Activated CD4-positive, alpha-beta T cell treated with anti-CD3 and anti-CD28 coated beads, Interleukin-2, amount 10 ng/mL, durations not matched to agents 7 days and 5 days (primary cell): ENCODE data around the gene MPRIP. TPM values are rescaled to one million over a fixed set of nuclear protein-coding genes. Genes with fewer than 3 reads are reported as not detected.
"Not testable (repeated sequence)": the region's sequence is repeated elsewhere in the genome, so short reads cannot be mapped to it uniquely, and the experiment has no call there.

Experiments used
- CTCF ChIA-PET: fragments of 350-600 bp; sonication (Branson Sonifier 250); formaldehyde crosslinking; loops from one replicate; lab custom pipeline; 2021; ENCODE audit warnings: antibody characterized with exemption; lab: Charles Lee
- POLR2A ChIA-PET: fragments of 350-600 bp; sonication (Branson Sonifier 250); formaldehyde crosslinking; loops from one replicate; lab custom pipeline; 2021; ENCODE audit warnings: antibody characterized with exemption; lab: Charles Lee
- DNase-seq: peaks from one replicate; pipeline ENCODE4 v3.0.0-alpha.2; 2020
- H3K27ac Mint-ChIP-seq: one replicate; pipeline ENCODE4 v1.8.0; 2021; ENCODE audit warnings: mild to moderate bottlenecking, moderate library complexity, mixed read lengths
- H3K27me3 Mint-ChIP-seq: one replicate; pipeline ENCODE4 v1.8.0; 2021; ENCODE audit warnings: mixed read lengths
- H3K36me3 Mint-ChIP-seq: one replicate; pipeline ENCODE4 v1.8.0; 2021; ENCODE audit warnings: low read depth, mixed read lengths
- H3K4me1 Mint-ChIP-seq: one replicate; pipeline ENCODE4 v1.8.0; 2021; ENCODE audit warnings: mixed read lengths
- H3K4me3 Mint-ChIP-seq: one replicate; pipeline ENCODE4 v1.8.0; 2021; ENCODE audit warnings: mild to moderate bottlenecking, moderate library complexity, mixed read lengths
- H3K9me3 Mint-ChIP-seq: one replicate; pipeline ENCODE4 v1.8.0; 2021; ENCODE audit warnings: mixed read lengths
- total RNA-seq, 2 experiments: library from RNA; stranded (reverse); gene quantifications; one replicate each; pipeline ENCODE4 v1.2.3, GENCODE V29; 2021

MPRIP gene
- total RNA-seq, 2 experiments from 2014 or later = 234 to 261 TPM

DNA sequence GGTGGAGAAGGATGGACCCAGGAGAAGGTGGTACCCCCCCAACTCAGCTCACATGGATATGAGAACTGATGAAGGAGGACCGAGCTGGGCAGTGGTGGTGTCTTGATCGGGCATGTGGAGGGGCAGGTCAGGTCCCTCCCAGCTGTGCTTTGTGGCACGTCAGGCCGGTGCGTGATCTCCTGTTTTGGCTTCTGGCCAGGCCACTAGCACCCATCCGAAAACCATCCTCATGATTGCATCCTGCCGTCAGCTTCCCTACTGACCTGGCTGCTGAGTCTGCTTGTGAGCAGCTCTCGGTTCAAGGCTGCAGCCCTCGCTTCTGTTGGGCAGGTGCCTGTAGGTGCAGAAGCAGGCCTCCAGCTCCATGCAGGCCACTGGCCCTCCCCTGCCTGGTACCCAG, 110.8 kb downstream of the MPRIP start:
- POLR2A ChIA-PET = no interaction called here
- CTCF ChIA-PET = interaction anchor here (0.7 to 0.9 kb wide), 2 partner anchors 69 to 93 kb away, joined by 3 read pairs; no protein-coding TSS in a partner anchor
- H3K4me1 Mint-ChIP-seq = peaks cover 66% of the 10 kb centered on the region
- H3K9me3 Mint-ChIP-seq = no peaks in the 10 kb centered on the region
- no peak for DNase-seq
- peaks cover 64% of the 10 kb centered on the region for H3K36me3 Mint-ChIP-seq
- peak overlapping the region; percentile 87 for H3K27ac Mint-ChIP-seq
- H3K4me3 Mint-ChIP-seq = no peak overlapping the region
- no peaks in the 10 kb centered on the region for H3K27me3 Mint-ChIP-seq

DNA sequence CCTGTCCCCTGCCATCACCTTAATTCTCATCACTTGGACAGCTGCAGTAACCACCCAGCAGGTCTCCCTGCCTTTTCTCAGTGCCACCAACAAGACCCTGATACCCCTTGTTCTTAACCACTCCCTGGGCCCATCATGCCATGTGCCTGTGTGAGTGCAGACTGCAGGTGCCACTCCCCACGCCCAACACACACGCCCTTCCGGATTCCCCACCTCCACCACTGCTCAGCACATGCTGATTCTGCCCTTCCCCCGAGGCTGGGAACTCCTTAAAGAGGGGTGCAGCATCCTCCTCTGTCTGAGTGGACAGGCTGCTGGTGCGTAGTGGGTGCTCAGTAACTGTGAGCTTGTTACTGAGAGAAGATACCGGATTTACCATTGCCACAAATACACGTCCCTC, 111.5 kb downstream of the MPRIP start:
- H3K27ac Mint-ChIP-seq = peak overlapping the region; percentile 87
- H3K4me3 Mint-ChIP-seq = peak overlapping the region; percentile 26
- ChIA-PET CTCF (interaction anchor here (0.7 to 1.4 kb wide), 3 partner anchors 11 to 70 kb away, joined by 3 to 7 read pairs (median 4); no protein-coding TSS in a partner anchor), POLR2A (no interaction called here)
- DNase-seq = peak; percentile 28
- no peaks in the 10 kb centered on the region for H3K9me3 Mint-ChIP-seq
- H3K27me3 Mint-ChIP-seq = no peaks in the 10 kb centered on the region
- peaks cover 66% of the 10 kb centered on the region for H3K4me1 Mint-ChIP-seq
- H3K36me3 Mint-ChIP-seq = peaks cover 62% of the 10 kb centered on the region

DNA sequence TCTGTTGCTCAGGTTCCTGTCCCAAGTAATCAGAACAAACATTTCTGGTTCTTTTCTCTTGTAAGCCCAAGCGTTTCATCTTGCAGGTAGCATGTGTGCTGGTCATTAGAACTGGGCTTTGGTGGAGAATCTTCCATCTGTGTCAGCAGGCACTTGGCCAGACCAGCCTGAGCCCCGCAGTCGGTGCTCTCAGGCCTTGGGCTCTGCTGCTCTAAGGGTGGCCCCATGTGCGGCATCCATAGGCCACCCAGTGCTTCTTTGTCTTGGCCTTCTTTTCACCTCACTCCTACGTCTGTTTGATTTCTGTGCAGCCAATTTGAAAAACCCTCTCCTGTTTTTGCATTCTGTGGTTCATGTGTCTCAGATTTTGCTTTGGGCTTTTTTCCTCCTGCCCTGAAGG, 112.3 kb downstream of the MPRIP start:
- Mint-ChIP-seq H3K9me3 (no peaks in the 10 kb centered on the region), H3K27me3 (no peaks in the 10 kb centered on the region), H3K27ac (peak overlapping the region; percentile 87), H3K4me3 (peak overlapping the region; percentile 40), H3K36me3 (peaks cover 69% of the 10 kb centered on the region), H3K4me1 (peaks cover 66% of the 10 kb centered on the region)
- ChIA-PET CTCF (interaction anchor here (0.6 to 1.6 kb wide), 4 partner anchors 10 to 906 kb away, joined by 3 to 7 read pairs (median 4); no protein-coding TSS in a partner anchor), POLR2A (no interaction called here)
- no peak for DNase-seq

DNA sequence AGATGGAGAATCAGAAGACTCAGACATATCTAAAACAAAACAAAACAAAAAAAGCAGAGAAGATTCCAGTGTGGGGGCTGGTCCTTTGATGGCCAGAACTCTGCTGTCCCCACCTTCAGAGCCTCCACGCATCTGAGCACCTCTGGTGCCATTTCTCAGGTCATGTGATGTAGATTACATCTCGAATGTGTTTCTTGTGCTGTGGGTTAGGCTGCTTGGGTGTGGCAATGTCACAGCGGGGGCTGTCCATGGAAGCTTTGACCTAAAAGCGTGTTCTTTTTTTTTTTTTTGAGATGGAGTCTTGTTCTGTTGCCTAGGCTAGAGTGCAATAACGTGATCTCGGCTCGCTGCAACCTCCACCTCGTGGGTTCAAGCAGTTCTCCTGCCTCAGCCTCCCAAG, 112.7 kb downstream of the MPRIP start:
- H3K27me3 Mint-ChIP-seq = no peaks in the 10 kb centered on the region
- peak overlapping the region; percentile 87 for H3K27ac Mint-ChIP-seq
- ChIA-PET CTCF (interaction anchor here (0.6 to 1.6 kb wide), 4 partner anchors 9 to 905 kb away, joined by 3 to 7 read pairs (median 4); no protein-coding TSS in a partner anchor), POLR2A (interaction anchor here (0.6 kb wide), 1 partner anchor 14 kb away, joined by 5 read pairs; no protein-coding TSS in a partner anchor)
- peaks cover 62% of the 10 kb centered on the region for H3K4me1 Mint-ChIP-seq
- no peaks in the 10 kb centered on the region for H3K9me3 Mint-ChIP-seq
- H3K4me3 Mint-ChIP-seq = peak overlapping the region; percentile 40
- peaks cover 68% of the 10 kb centered on the region for H3K36me3 Mint-ChIP-seq
- peak; percentile 26 for DNase-seq

DNA sequence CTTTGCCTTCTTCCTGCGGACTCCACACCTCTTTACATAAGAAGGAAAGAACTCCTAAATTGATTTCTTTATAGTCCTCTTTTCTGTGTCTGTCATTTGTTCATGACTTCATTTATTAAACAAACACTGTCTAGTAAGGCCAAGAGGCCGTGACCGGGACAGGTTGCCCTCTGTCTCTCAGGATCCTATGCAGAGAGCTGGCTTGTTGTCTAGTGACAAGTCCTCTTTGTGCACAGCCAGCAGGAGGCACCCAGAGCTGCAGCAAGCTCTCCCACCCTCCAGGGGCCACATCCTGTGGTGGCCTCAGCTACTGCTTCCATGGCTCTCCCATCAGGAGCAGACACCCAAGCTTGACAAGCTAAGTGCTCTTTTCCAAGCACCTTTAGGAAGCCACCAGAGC, 113.3 kb downstream of the MPRIP start:
- DNase-seq = peak; percentile 35
- Mint-ChIP-seq H3K9me3 (no peaks in the 10 kb centered on the region), H3K4me3 (peak overlapping the region; percentile 40), H3K4me1 (peaks cover 57% of the 10 kb centered on the region), H3K36me3 (peaks cover 67% of the 10 kb centered on the region), H3K27me3 (no peaks in the 10 kb centered on the region), H3K27ac (peak overlapping the region; percentile 87)
- CTCF ChIA-PET = interaction anchor here (0.9 to 1.6 kb wide), 5 partner anchors 9 to 158 kb away, joined by 3 to 4 read pairs (median 3); no protein-coding TSS in a partner anchor
- POLR2A ChIA-PET = interaction anchor here (0.6 kb wide), 1 partner anchor 14 kb away, joined by 5 read pairs; no protein-coding TSS in a partner anchor

DNA sequence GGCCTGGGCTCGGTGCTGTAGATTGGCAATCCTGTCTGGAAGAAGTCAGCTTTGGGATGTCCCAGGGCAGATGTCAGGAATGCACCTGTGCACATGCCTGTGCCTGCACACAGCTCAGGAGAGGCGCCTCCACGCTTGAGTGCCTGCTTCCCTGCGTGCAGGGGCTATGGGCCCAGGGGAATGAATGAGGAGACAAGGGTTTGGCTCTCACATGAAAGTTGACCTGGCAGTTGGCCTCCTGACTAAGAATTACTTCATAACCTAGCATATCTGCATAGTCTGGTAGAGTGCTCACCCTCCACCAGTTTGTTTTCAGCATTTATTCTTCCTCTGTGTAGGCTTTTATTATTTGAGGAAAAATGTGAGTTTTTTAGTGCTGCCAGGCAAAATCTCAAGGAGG, 113.8 kb downstream of the MPRIP start:
- POLR2A ChIA-PET = no interaction called here

DNA sequence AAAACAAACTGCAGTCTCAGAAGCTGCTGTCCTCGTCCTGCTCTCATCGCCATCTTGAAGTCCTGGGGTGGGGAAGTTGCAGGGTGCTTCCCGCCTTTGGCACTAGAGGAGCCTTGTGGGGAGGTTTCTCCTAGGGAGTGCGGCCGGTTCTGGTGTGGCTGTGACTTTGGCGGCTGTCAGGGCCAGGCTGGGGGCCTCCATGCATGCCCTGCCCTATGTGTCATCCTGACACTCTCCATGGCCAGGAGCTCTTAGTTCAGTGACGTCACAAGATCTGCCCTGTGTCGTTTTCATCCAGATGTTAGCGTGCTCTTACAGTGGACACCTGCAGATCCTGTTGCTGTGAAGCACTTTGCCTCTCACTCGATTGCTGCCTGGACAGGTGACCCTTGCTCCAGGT, 114.3 kb downstream of the MPRIP start:
- Mint-ChIP-seq H3K27me3 (no peaks in the 10 kb centered on the region), H3K36me3 (peaks cover 64% of the 10 kb centered on the region), H3K27ac (peak overlapping the region; percentile 63), H3K4me3 (no peak overlapping the region), H3K9me3 (no peaks in the 10 kb centered on the region), H3K4me1 (peaks cover 50% of the 10 kb centered on the region)
- ChIA-PET POLR2A (no interaction called here), CTCF (interaction anchor here (0.6 to 1.5 kb wide), 3 partner anchors 21 to 157 kb away, joined by 3 to 4 read pairs (median 3); no protein-coding TSS in a partner anchor)
- DNase-seq = no peak

More for the DNA sequence above, 113.8 kb downstream of the MPRIP start:
- CTCF ChIA-PET = interaction anchor here (0.6 to 1.5 kb wide), 5 partner anchors 8 to 157 kb away, joined by 3 to 4 read pairs (median 3); no protein-coding TSS in a partner anchor
- H3K36me3 Mint-ChIP-seq = peaks cover 64% of the 10 kb centered on the region
- H3K27ac Mint-ChIP-seq = peak overlapping the region; percentile 63
- peaks cover 54% of the 10 kb centered on the region for H3K4me1 Mint-ChIP-seq
- no peak for DNase-seq
- no peak overlapping the region for H3K4me3 Mint-ChIP-seq
- H3K27me3 Mint-ChIP-seq = no peaks in the 10 kb centered on the region
- no peaks in the 10 kb centered on the region for H3K9me3 Mint-ChIP-seq

DNA sequence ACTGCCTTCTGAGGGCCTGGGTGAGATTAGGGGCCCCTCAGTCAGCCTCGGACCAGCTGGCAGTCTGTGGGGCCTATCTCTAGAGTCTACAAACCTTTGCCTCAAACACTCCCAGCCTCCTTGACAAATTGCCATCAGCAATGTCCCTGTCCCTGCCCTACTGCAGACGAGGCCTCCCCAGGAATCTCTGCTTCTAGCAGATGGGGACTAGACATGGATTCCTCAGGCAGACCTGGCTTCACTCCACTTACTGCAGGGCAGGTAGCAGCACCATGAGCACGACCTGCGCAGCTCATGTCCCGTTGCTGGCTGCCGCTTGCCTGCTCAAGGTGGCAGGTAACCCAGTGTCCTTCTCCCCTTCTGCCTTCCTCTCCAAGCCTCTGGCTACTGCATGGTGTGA, 114.8 kb downstream of the MPRIP start:
- H3K27ac Mint-ChIP-seq = peak overlapping the region; percentile 54
- peaks cover 46% of the 10 kb centered on the region for H3K4me1 Mint-ChIP-seq
- H3K27me3 Mint-ChIP-seq = no peaks in the 10 kb centered on the region
- peaks cover 63% of the 10 kb centered on the region for H3K36me3 Mint-ChIP-seq
- CTCF ChIA-PET = interaction anchor here (1.4 kb wide), 1 partner anchor 21 kb away, joined by 3 read pairs; no protein-coding TSS in a partner anchor
- no peak for DNase-seq
- POLR2A ChIA-PET = no interaction called here
- no peak overlapping the region for H3K4me3 Mint-ChIP-seq
- H3K9me3 Mint-ChIP-seq = no peaks in the 10 kb centered on the region

DNA sequence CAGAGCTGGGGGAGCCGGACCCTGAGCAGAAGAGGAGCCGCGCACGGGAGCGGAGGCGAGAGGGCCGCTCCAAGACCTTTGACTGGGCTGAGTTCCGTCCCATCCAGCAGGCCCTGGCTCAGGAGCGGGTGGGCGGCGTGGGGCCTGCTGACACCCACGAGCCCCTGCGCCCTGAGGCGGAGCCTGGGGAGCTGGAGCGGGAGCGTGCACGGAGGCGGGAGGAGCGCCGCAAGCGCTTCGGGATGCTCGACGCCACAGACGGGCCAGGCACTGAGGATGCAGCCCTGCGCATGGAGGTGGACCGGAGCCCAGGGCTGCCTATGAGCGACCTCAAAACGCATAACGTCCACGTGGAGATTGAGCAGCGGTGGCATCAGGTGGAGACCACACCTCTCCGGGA, 116.2 kb downstream of the MPRIP start:
- H3K9me3 Mint-ChIP-seq, H3K27me3 Mint-ChIP-seq, H3K27ac Mint-ChIP-seq, H3K4me3 Mint-ChIP-seq, DNase-seq, POLR2A ChIA-PET: not testable (repeated sequence)
- Mint-ChIP-seq H3K4me1 (peaks cover 35% of the 10 kb centered on the region), H3K36me3 (peaks cover 57% of the 10 kb centered on the region)
- CTCF ChIA-PET = interaction anchor here (1.0 kb wide), 1 partner anchor 16 kb away, joined by 4 read pairs; no protein-coding TSS in a partner anchor

DNA sequence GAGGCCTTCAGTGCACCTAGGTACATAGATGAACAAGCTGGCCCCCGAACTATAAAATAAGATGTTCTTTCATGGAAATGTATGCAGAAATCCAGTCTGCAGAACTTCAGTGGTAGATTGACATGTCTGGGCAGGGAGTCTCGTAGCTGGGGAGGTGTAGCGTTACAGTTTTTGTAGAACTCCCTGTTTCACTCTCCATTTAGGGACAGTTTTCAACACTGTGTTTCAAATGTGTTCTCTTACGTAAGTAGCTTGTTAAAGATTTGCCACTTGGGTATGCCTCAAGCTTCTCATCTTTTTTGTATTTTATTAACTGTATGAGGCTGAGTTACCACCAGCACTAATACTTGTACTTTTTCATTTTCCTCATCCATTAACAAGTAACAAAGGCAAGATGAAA, 117.3 kb downstream of the MPRIP start:
- no peak overlapping the region for H3K27ac Mint-ChIP-seq
- H3K4me3 Mint-ChIP-seq = no peak overlapping the region
- peaks cover 49% of the 10 kb centered on the region for H3K36me3 Mint-ChIP-seq
- POLR2A ChIA-PET = no interaction called here
- H3K4me1 Mint-ChIP-seq = peaks cover 26% of the 10 kb centered on the region
- CTCF ChIA-PET = interaction anchor here (0.6 to 2.0 kb wide), 3 partner anchors 9 to 25 kb away, joined by 3 to 5 read pairs (median 3); no protein-coding TSS in a partner anchor
- H3K9me3 Mint-ChIP-seq = no peaks in the 10 kb centered on the region
- no peaks in the 10 kb centered on the region for H3K27me3 Mint-ChIP-seq
- DNase-seq = no peak

DNA sequence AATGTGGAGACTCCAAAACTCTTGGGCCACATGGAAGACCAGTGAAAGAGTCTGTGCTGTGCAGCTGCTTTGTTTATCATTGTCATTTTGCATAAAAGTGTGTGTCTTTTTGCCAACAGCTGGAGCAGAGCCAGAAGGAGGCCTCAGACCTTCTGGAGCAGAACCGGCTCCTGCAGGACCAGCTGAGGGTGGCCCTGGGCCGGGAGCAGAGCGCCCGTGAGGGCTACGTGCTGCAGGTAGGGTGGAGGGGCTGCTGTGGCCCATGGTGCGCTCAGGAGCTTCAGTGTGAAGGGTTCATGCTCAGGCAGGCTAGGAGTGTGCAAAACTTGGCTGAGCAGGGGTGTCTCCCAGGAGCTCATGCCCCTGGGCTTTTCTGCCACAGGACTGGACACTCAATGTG, 118.9 kb downstream of the MPRIP start:
- Mint-ChIP-seq H3K27me3 (no peaks in the 10 kb centered on the region), H3K36me3 (peaks cover 46% of the 10 kb centered on the region), H3K4me3 (no peak overlapping the region), H3K4me1 (peaks cover 11% of the 10 kb centered on the region), H3K9me3 (no peaks in the 10 kb centered on the region), H3K27ac (no peak overlapping the region)
- POLR2A ChIA-PET = no interaction called here
- no peak for DNase-seq
- CTCF ChIA-PET = interaction anchor here (0.9 kb wide), 1 partner anchor 17 kb away, joined by 3 read pairs; no protein-coding TSS in a partner anchor

DNA sequence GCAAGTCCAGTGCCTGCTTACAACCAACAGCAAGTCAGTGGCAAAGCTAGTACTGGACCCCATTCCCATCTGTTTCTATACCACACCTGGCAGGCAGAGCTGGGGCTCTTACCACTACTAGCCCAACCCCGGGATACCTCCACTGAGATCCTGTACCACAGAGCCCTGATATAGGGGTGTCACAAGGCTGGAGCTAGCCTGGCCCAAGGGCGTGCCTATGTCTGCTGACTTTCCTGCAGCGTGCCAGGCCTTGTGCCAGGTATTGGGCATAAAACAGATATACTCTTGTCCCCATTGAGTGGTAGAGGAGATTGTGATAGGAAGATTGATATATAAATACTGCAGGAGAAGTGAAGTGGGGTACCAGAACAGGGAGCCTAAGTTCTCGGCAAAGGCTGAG, 119.5 kb downstream of the MPRIP start:
- CTCF ChIA-PET = interaction anchor here (0.9 kb wide), 1 partner anchor 16 kb away, joined by 3 read pairs; no protein-coding TSS in a partner anchor
- peaks cover 8% of the 10 kb centered on the region for H3K4me1 Mint-ChIP-seq
- peaks cover 41% of the 10 kb centered on the region for H3K36me3 Mint-ChIP-seq
- DNase-seq = no peak
- no peak overlapping the region for H3K4me3 Mint-ChIP-seq
- POLR2A ChIA-PET = no interaction called here
- H3K27ac Mint-ChIP-seq = no peak overlapping the region
- no peaks in the 10 kb centered on the region for H3K27me3 Mint-ChIP-seq
- H3K9me3 Mint-ChIP-seq = no peaks in the 10 kb centered on the region

DNA sequence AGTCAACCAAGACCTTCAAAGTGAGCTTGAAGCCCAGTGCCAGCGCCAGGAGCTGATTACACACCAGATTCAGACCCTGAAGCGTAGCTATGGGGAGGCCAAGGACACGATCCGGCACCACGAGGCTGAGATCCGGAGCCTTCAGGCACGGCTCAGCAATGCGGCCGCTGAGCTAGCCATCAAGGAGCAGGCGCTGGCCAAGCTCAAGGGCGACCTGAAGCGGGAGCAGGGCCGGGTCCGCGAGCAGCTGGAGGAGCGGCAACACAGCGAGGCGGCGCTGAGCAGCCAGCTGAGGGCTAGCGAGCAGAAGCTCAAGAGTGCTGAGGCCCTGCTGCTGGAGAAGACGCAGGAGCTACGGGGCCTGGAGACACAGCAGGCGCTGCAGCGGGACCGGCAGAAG, 121.9 kb downstream of the MPRIP start:
- CTCF ChIA-PET = interaction anchor here (1.0 to 2.6 kb wide), 6 partner anchors 8 to 27 kb away, joined by 3 to 7 read pairs (median 6); no protein-coding TSS in a partner anchor
- peaks cover 53% of the 10 kb centered on the region for H3K36me3 Mint-ChIP-seq
- DNase-seq = no peak
- no peak overlapping the region for H3K4me3 Mint-ChIP-seq
- no peak overlapping the region for H3K27ac Mint-ChIP-seq
- no peaks in the 10 kb centered on the region for H3K27me3 Mint-ChIP-seq
- H3K4me1 Mint-ChIP-seq = peaks cover 17% of the 10 kb centered on the region
- POLR2A ChIA-PET = no interaction called here
- no peaks in the 10 kb centered on the region for H3K9me3 Mint-ChIP-seq
